A549 (cell line): ENCODE measurements around the gene PLAAT2. TPM values are rescaled to one million over a fixed set of nuclear protein-coding genes. Genes with fewer than 3 reads are reported as not detected.

Experiments used
- ATAC-seq, 2 experiments: fragments of 200-7000 bp in 1 of 2; fragments of >200 bp in 1 of 2; cut with Nextera tagmentation in 1 of 2; cut with Tn5 transposase in 1 of 2; 3 replicates each; pipeline versions ENCODE4 v1.8.0 to v1.9.1; 2018 to 2020; ENCODE audit warnings: mild to moderate bottlenecking in 1 of 2, moderate library complexity in 1 of 2
- CTCF ChIA-PET: fragments of 300-600 bp; sonication (Branson Sonifier 250); formaldehyde crosslinking; extraction: SDS; loops from one replicate; lab custom pipeline; 2021; ENCODE audit warnings: antibody characterized with exemption, inconsistent platforms; lab: Yijun Ruan, JAX
- POLR2A ChIA-PET: fragments of 350-600 bp; formaldehyde crosslinking; extraction: SDS; loops from one replicate; lab custom pipeline; 2021; ENCODE audit warnings: antibody characterized with exemption, inconsistent platforms; lab: Yijun Ruan, JAX
- DNase-seq, 2 experiments: peaks; one replicate each; pipeline versions ENCODE4 v3.0.0 to v3.0.0-alpha.2; 2011 to 2016; ENCODE audit warnings: low read depth in 1 of 2, low spot score in 1 of 2
- FAIRE-seq: peaks from 2 replicates; lab custom pipeline; 2011; peaks lifted over from hg19 to GRCh38; lab: Jason Lieb, UNC
- H3K27ac ChIP-seq, 2 experiments: fragments of >200 bp; sonication (Bioruptor Twin); formaldehyde crosslinking; 3 replicates each; pipeline ENCODE4 v1.5.1; 2016 to 2017
- H3K4me1 ChIP-seq: fragments of >200 bp; sonication (Bioruptor Twin); formaldehyde crosslinking; 3 replicates; pipeline ENCODE4 v1.6.1; 2016
- H3K4me2 ChIP-seq: fragments of >200 bp; sonication (Bioruptor Twin); formaldehyde crosslinking; 3 replicates; pipeline ENCODE4 v1.6.1; 2016
- H3K4me3 ChIP-seq: fragments of >200 bp; sonication (Bioruptor Twin); formaldehyde crosslinking; 3 replicates; pipeline ENCODE4 v1.5.1; 2016
- H3K9me3 ChIP-seq: fragments of >200 bp; sonication (Bioruptor Twin); formaldehyde crosslinking; 3 replicates; pipeline ENCODE4 v1.6.1; 2016
- ATOH8 ChIP-seq: fragments of 250-450 bp; sonication (Bioruptor Pico); IDR thresholded peaks from 2 replicates; pipeline ENCODE4 v1.5.0; 2020; ENCODE audit warnings: low read depth, mild to moderate bottlenecking, moderate library complexity
- BHLHE40 ChIP-seq: IDR thresholded peaks from 2 replicates; pipeline ENCODE4 v1.6.1; 2012; ENCODE audit warnings: low read depth, low read length, inconsistent platforms
- CHD2 ChIP-seq: fragments of 150-350 bp; IDR thresholded peaks from 2 replicates; pipeline ENCODE4 v1.6.1; 2014; ENCODE audit warnings: low read length; ENCODE audit not compliant: partially characterized antibody
- CHD4 ChIP-seq: fragments of 200-600 bp; sonication (generic); IDR thresholded peaks from 2 replicates; pipeline ENCODE4 v1.6.1; 2016; ENCODE audit warnings: antibody characterized with exemption, mild to moderate bottlenecking, borderline replicate concordance
- CTCF ChIP-seq: fragments of >200 bp; sonication (Bioruptor Twin); formaldehyde crosslinking; IDR thresholded peaks from 3 replicates; pipeline ENCODE4 v1.5.1; 2016
- E2F6 ChIP-seq: IDR thresholded peaks from 2 replicates; pipeline ENCODE4 v1.6.1; 2012; ENCODE audit warnings: low read depth, borderline replicate concordance
- EHMT2 ChIP-seq: fragments of 200-600 bp; sonication (generic); IDR thresholded peaks from 2 replicates; pipeline ENCODE4 v1.6.1; 2016; ENCODE audit warnings: antibody characterized with exemption, low read depth, mild to moderate bottlenecking, moderate library complexity
- ESRRA ChIP-seq: fragments of 150-350 bp; IDR thresholded peaks from 2 replicates; pipeline ENCODE4 v1.6.1; 2014; ENCODE audit warnings: mild to moderate bottlenecking, low read length, borderline replicate concordance
- HDAC2 ChIP-seq: fragments of 200-600 bp; sonication (generic); IDR thresholded peaks from 2 replicates; pipeline ENCODE4 v1.6.1; 2016
- HOXA7 ChIP-seq: fragments of 250-450 bp; sonication (Bioruptor Pico); IDR thresholded peaks from 2 replicates; pipeline ENCODE4 v1.5.0; 2020; ENCODE audit warnings: mild to moderate bottlenecking, moderate library complexity
- HOXB5 ChIP-seq: fragments of 250-450 bp; sonication (Bioruptor Pico); IDR thresholded peaks from 2 replicates; pipeline ENCODE4 v1.5.0; 2020; ENCODE audit warnings: mild to moderate bottlenecking, moderate library complexity
- JUN ChIP-seq, 2 experiments: fragments of >200 bp; sonication (Bioruptor Twin); formaldehyde crosslinking; IDR thresholded peaks; 2 replicates in 1 of 2; 3 replicates in 1 of 2; pipeline ENCODE4 v1.6.1; 2016 to 2017
- JUNB ChIP-seq: fragments of >200 bp; sonication (Bioruptor Twin); formaldehyde crosslinking; IDR thresholded peaks from 2 replicates; pipeline ENCODE4 v1.6.1; 2016
- KDM5A ChIP-seq: fragments of 200-600 bp; sonication (generic); IDR thresholded peaks from 2 replicates; pipeline ENCODE4 v1.6.1; 2016; ENCODE audit warnings: antibody characterized with exemption, mild to moderate bottlenecking
- MAFK ChIP-seq: fragments of 450-650 bp; IDR thresholded peaks from 2 replicates; pipeline ENCODE4 v1.6.1; 2014; ENCODE audit not compliant: partially characterized antibody
- MAX ChIP-seq: IDR thresholded peaks from 2 replicates; pipeline ENCODE4 v1.6.1; 2012
- MAZ ChIP-seq: fragments of 150-350 bp; IDR thresholded peaks from 2 replicates; pipeline ENCODE4 v1.6.1; 2014; ENCODE audit warnings: antibody characterized with exemption, low read depth, low read length, borderline replicate concordance
- MYC ChIP-seq: IDR thresholded peaks from 2 replicates; pipeline ENCODE4 v1.6.1; 2012; ENCODE audit warnings: mild to moderate bottlenecking, inconsistent platforms, low read length, improper control_type of control experiment, borderline replicate concordance
- NFE2L2 ChIP-seq: fragments of 150-350 bp; conservative IDR thresholded peaks from 2 replicates; pipeline ENCODE4 v1.6.1; 2014; ENCODE audit warnings: low read length
- NR3C1 ChIP-seq: fragments of >200 bp; sonication (Bioruptor Twin); formaldehyde crosslinking; IDR thresholded peaks from 3 replicates; pipeline ENCODE4 v1.6.1; 2017
- RARB ChIP-seq: fragments of 250-450 bp; sonication (Bioruptor Pico); IDR thresholded peaks from 2 replicates; pipeline ENCODE4 v1.8.0; 2021; ENCODE audit warnings: mild to moderate bottlenecking, moderate library complexity
- RCOR1 ChIP-seq: fragments of 150-350 bp; IDR thresholded peaks from 2 replicates; pipeline ENCODE4 v1.6.1; 2014; ENCODE audit warnings: antibody characterized with exemption, low read length, low read depth
- SREBF2 ChIP-seq: fragments of 450-650 bp; IDR thresholded peaks from 2 replicates; pipeline ENCODE4 v1.6.1; 2014; ENCODE audit warnings: mild to moderate bottlenecking, moderate library complexity
- WGBS: methylation state at CpG from one replicate; pipeline ENCODE4 v1.1.6; 2017; ENCODE audit errors: missing lambda C conversion rate; 5-methylcytosine and 5-hydroxymethylcytosine counted together
- polyA plus RNA-seq, 4 experiments: library from polyadenylated mRNA; depleted of rRNA in 3 of 4; stranded (reverse); fragments of >200 nt; fragmentation: RNase III in 1 of 4; extraction: RNeasy Plus Mini Kit Qiagen cat#74134 plus additional on column Dnase treatment in 1 of 4; gene quantifications; 2 replicates in 3 of 4; 3 replicates in 1 of 4; pipeline ENCODE4 v1.2.3, GENCODE V29; 2011 to 2017
- TF ChIP-seq, protein P1 (sequence below): fragments of 250-450 bp; sonication (Bioruptor Pico); IDR thresholded peaks from 2 replicates; pipeline ENCODE4 v1.5.0; 2021; ENCODE audit warnings: mild to moderate bottlenecking, moderate library complexity, borderline replicate concordance
- TF ChIP-seq, protein P2 (sequence below): fragments of >200 bp; sonication (Bioruptor Twin); formaldehyde crosslinking; IDR thresholded peaks from 2 replicates; pipeline ENCODE4 v1.6.1; 2016

PLAAT2 gene
- polyA plus RNA-seq, 2 of the 4 experiments (the other 2 are of a cell fraction), result 0.26 to 0.57 TPM

DNA sequence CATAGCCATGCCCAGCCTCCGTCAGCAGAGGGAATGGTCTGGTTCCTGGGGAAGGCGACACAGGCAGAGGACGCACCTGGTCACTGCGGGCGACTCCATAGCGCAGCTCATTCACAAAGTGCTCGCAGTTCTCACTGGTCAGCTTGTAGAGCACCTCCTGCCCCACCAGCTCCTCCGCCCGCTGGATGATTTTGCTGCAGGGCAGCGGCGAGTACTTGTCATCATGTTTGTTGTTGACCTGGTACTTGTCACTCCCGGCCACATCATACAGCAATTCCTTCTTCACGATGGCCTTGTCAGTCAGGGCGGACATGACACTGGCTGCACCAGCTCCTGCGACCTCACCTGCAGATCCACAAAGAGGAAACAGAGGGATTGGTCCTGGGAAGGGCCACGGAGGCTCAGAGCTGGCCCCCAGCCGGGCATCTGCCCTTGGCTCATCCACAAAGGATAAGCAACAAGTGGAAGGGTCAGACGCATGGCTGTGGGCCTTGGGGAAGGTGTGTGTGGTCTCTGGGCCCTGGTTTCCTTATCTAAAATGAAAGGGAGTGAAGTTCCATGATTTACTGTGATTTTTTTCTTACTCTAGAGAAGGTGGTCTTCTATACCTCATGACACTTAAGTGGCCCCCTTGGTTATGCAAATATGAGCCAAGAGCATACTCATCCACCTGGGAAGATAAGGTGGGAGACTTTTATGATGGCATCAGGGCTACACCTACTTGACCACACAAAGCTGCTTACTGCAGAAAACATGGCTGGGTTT is 27.0 kb upstream of the PLAAT2 start:
- ChIA-PET POLR2A (no interaction called here), CTCF (interaction anchor here (1.6 to 6.5 kb wide), 4 partner anchors 19 to 110 kb away, joined by 4 to 39 read pairs (median 10); no protein-coding TSS in a partner anchor)
- 92% methylated on average over 18 of the region's 18 CpGs for WGBS
- TF ChIP-seq HDAC2, result no peak
- no peak for TF ChIP-seq BHLHE40
- no peak for TF ChIP-seq NR3C1
- no peak for TF ChIP-seq E2F6
- TF ChIP-seq MAFK, result no peak
- no peak for TF ChIP-seq MAX
- TF ChIP-seq CTCF, result no peak
- no peak for TF ChIP-seq JUN (IDR thresholded peaks at IDR 0.05)
- TF ChIP-seq CHD2, result no peak
- Histone ChIP-seq H3K4me2 (no peak overlapping the region), H3K9me3 (no peaks in the 10 kb centered on the region), H3K4me1 (peaks cover 2% of the 10 kb centered on the region; the same call in 1 of the 3 replicates), H3K4me3 (no peak overlapping the region), H3K27ac (no peak overlapping the region)
- FAIRE-seq, result no peak
- no peak for DNase-seq
- ATAC-seq, result no peak

- POLR2A ChIA-PET, result no interaction called here
- CTCF ChIA-PET, result interaction anchor here (0.6 to 6.5 kb wide), 3 partner anchors 16 to 488 kb away, joined by 3 to 39 read pairs (median 3); no protein-coding TSS in a partner anchor
- FAIRE-seq, result no peak
These were observed 25.8 kb upstream of the PLAAT2 start for GRCh38 chr11:63589000-63589399.

DNA sequence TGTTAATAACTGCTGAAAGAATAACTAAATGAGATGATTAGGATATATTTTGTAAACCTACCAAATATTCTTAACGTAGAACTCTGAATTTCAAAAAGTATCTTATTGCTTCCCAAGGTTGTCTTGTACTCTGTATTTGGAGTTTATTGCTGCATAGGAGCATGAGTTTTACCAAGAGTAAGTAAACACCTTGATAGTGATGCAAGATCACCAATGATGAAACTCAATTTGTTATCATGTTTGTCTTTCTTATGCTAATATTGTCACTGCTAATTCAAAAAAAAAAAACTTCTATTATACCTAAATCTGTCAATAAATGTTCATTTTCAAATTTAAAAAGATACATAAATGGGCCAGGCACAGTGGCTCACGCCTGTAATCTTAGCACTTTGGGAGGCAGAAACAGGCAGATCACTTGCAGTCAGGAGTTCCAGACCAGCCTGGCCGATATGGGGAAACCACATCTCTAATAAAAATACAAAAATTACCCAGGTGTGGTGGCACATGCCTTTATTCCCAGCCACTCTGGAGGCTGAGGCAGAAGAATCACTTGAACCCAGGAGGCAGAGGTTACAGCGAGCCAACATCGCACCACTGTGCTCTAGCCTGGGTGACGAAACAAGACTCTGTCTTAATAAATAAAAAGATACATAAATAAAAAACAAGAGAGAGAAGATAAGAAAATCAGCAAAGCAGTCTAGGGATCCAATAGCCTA is 23.4 kb upstream of the PLAAT2 start:
- no peak overlapping the region for H3K4me3 ChIP-seq
- H3K4me2 ChIP-seq, result no peak overlapping the region
- ATAC-seq, result no peak
- FAIRE-seq, result no peak
- 92% methylated on average over 6 of the region's 6 CpGs for WGBS
- no peak overlapping the region for H3K27ac ChIP-seq
- TF ChIP-seq HOXA7 (CRISPR knock-in tag), result no peak
- no peak for TF ChIP-seq JUNB
- no peak for TF ChIP-seq SREBF2
- TF ChIP-seq RCOR1, result no peak
- no peak for TF ChIP-seq EHMT2
- no peak for TF ChIP-seq NR3C1
- TF ChIP-seq, protein P1, sequence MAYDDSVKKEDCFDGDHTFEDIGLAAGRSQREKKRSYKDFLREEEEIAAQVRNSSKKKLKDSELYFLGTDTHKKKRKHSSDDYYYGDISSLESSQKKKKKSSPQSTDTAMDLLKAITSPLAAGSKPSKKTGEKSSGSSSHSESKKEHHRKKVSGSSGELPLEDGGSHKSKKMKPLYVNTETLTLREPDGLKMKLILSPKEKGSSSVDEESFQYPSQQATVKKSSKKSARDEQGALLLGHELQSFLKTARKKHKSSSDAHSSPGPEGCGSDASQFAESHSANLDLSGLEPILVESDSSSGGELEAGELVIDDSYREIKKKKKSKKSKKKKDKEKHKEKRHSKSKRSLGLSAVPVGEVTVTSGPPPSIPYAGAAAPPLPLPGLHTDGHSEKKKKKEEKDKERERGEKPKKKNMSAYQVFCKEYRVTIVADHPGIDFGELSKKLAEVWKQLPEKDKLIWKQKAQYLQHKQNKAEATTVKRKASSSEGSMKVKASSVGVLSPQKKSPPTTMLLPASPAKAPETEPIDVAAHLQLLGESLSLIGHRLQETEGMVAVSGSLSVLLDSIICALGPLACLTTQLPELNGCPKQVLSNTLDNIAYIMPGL (CRISPR knock-in tag), result no peak
- no peak for TF ChIP-seq ESRRA
- TF ChIP-seq HOXB5 (CRISPR knock-in tag), result no peak
- no peak for TF ChIP-seq CHD4
- TF ChIP-seq MYC, result no peak
- TF ChIP-seq MAZ, result no peak
- TF ChIP-seq, protein P2, sequence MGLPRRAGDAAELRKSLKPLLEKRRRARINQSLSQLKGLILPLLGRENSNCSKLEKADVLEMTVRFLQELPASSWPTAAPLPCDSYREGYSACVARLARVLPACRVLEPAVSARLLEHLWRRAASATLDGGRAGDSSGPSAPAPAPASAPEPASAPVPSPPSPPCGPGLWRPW, result no peak
- no peak for TF ChIP-seq ATOH8 (CRISPR knock-in tag)
- no peak for TF ChIP-seq RARB (CRISPR knock-in tag)
- no peak for TF ChIP-seq KDM5A
- no peak for DNase-seq
- ChIA-PET POLR2A (no interaction called here), CTCF (no interaction called here)
- H3K4me1 ChIP-seq, result no peaks in the 10 kb centered on the region
- no peaks in the 10 kb centered on the region for H3K9me3 ChIP-seq

More at GRCh38 chr11:63589000-63589399, 25.8 kb upstream of the PLAAT2 start:
- ATAC-seq (no peak), DNase-seq (no peak)
- 84% methylated on average over 3 of the region's 3 CpGs for WGBS
- no peak for TF ChIP-seq NFE2L2
- Histone ChIP-seq H3K27ac (no peak overlapping the region), H3K4me2 (no peak overlapping the region), H3K4me1 (no peaks in the 10 kb centered on the region), H3K4me3 (no peak overlapping the region), H3K9me3 (no peaks in the 10 kb centered on the region)
